Thyroid gland (tissue), 4 donors: ENCODE data around the gene TRAPPC1.

ENCODE experiments used
- CTCF ChIP-seq, 6 experiments: fragments of 200-600 bp in 3 of 6; fragments of 450-650 bp in 3 of 6; sonication (generic) in 3 of 6; IDR thresholded peaks; one replicate each; pipeline ENCODE4 v1.5.1; 2016 to 2019; ENCODE audit warnings: antibody characterized with exemption in 6 of 6, mild to moderate bottlenecking in 2 of 6, inconsistent platforms in 1 of 6, moderate library complexity in 1 of 6
- POLR2A ChIP-seq, 2 donors: fragments of 450-650 bp; IDR thresholded peaks; one replicate each; pipeline ENCODE4 v1.6.1; 2017; ENCODE audit warnings: antibody characterized with exemption in 2 of 2, mild to moderate bottlenecking in 2 of 2, moderate library complexity in 1 of 2

GRCh38 chr17:7945651-7946050 is 13.9 kb upstream of the TRAPPC1 start:
- TF ChIP-seq POLR2A (IDR thresholded peaks at IDR 0.05) (no peak), CTCF (IDR thresholded peaks at IDR 0.05) (no peak)
